Trophoblast cell (in vitro differentiated cells and primary cell): ENCODE data around the gene TIMM17B.

ENCODE experiments used
- DNase-seq, 2 donors: peaks; one replicate each; pipeline ENCODE4 v3.0.0-alpha.2; 2016
- H2AFZ ChIP-seq: 2 replicates; pipeline ENCODE4 v1.6.1; 2013; ENCODE audit warnings: low read length, moderate library complexity, mild to moderate bottlenecking; ENCODE audit not compliant: insufficient read depth, poor library complexity
- H2AK5ac ChIP-seq: 2 replicates; pipeline ENCODE4 v1.6.1; 2013; ENCODE audit warnings: mild to moderate bottlenecking, low read length
- H2BK120ac ChIP-seq: 2 replicates; pipeline ENCODE4 v1.6.1; 2013; ENCODE audit warnings: low read length, mild to moderate bottlenecking, moderate library complexity; ENCODE audit not compliant: insufficient read depth, poor library complexity
- H2BK12ac ChIP-seq: 2 replicates; pipeline ENCODE4 v1.6.1; 2013; ENCODE audit warnings: mild to moderate bottlenecking, low read length, moderate library complexity
- H2BK5ac ChIP-seq: 2 replicates; pipeline ENCODE4 v1.6.1; 2013; ENCODE audit warnings: low read length, low read depth, moderate library complexity, mild to moderate bottlenecking; ENCODE audit not compliant: poor library complexity
- H3K14ac ChIP-seq: 2 replicates; pipeline ENCODE4 v1.6.1; 2013; ENCODE audit warnings: mild to moderate bottlenecking, low read length
- H3K18ac ChIP-seq: 2 replicates; pipeline ENCODE4 v1.6.1; 2013; ENCODE audit warnings: mild to moderate bottlenecking, low read length
- H3K23ac ChIP-seq: 2 replicates; pipeline ENCODE4 v1.6.1; 2013; ENCODE audit warnings: low read length
- H3K27ac ChIP-seq: 2 replicates; pipeline ENCODE4 v1.5.1; 2013; ENCODE audit warnings: low read depth, mild to moderate bottlenecking, inconsistent platforms, low read length, moderate library complexity
- H3K27me3 ChIP-seq: 2 replicates; pipeline ENCODE4 v1.6.1; 2013; ENCODE audit warnings: inconsistent platforms, mild to moderate bottlenecking, low read length, moderate library complexity; ENCODE audit not compliant: insufficient read depth
- H3K36me3 ChIP-seq, 2 experiments: 1 replicate in 1 of 2; 2 replicates in 1 of 2; pipeline ENCODE4 v1.6.1; 2013; ENCODE audit warnings: low read length in 2 of 2, mild to moderate bottlenecking in 2 of 2, moderate library complexity in 1 of 2; ENCODE audit not compliant: insufficient read depth in 2 of 2, control insufficient read depth in 1 of 2
- H3K4ac ChIP-seq: 2 replicates; pipeline ENCODE4 v1.6.1; 2013; ENCODE audit warnings: low read depth, mild to moderate bottlenecking, low read length, moderate library complexity
- H3K4me1 ChIP-seq, 2 experiments: 1 replicate in 1 of 2; 2 replicates in 1 of 2; pipeline ENCODE4 v1.6.1; 2013; ENCODE audit warnings: low read length in 2 of 2, mild to moderate bottlenecking in 2 of 2, moderate library complexity in 1 of 2; ENCODE audit not compliant: insufficient read depth in 2 of 2, control insufficient read depth in 1 of 2
- H3K4me2 ChIP-seq: 2 replicates; pipeline ENCODE4 v1.6.1; 2013; ENCODE audit warnings: inconsistent platforms, mild to moderate bottlenecking, low read length, moderate library complexity
- H3K4me3 ChIP-seq: 2 replicates; pipeline ENCODE4 v1.5.1; 2013; ENCODE audit warnings: mild to moderate bottlenecking, low read depth, low read length, inconsistent platforms
- H3K79me1 ChIP-seq: one replicate; pipeline ENCODE4 v1.6.1; 2013; ENCODE audit warnings: low read length
- H3K79me2 ChIP-seq: 2 replicates; pipeline ENCODE4 v1.6.1; 2013; ENCODE audit warnings: low read length, mild to moderate bottlenecking; ENCODE audit not compliant: control insufficient read depth, insufficient read depth, poor library complexity
- H3K9ac ChIP-seq: 2 replicates; pipeline ENCODE4 v1.6.1; 2013; ENCODE audit warnings: mild to moderate bottlenecking, low read length
- H3K9me3 ChIP-seq: 2 replicates; pipeline ENCODE4 v1.6.1; 2013; ENCODE audit warnings: low read depth, mild to moderate bottlenecking, control low read depth, inconsistent platforms, low read length; ENCODE audit not compliant: insufficient read depth
- H4K12ac ChIP-seq: 2 replicates; pipeline ENCODE4 v1.6.1; 2013; ENCODE audit warnings: low read depth, mild to moderate bottlenecking, low read length, moderate library complexity
- H4K8ac ChIP-seq: 2 replicates; pipeline ENCODE4 v1.6.1; 2013; ENCODE audit warnings: low read depth, mild to moderate bottlenecking, low read length, moderate library complexity
- H4K91ac ChIP-seq: one replicate; pipeline ENCODE4 v1.6.1; 2013; ENCODE audit warnings: low read depth, mild to moderate bottlenecking, low read length, moderate library complexity
- WGBS: extraction: QIAGEN DNeasy Blood & Tissue Kit; methylation state at CpG from one replicate; pipeline ENCODE4 v1.1.7; 2013; ENCODE audit warnings: missing lambda C conversion rate; ENCODE audit not compliant: insufficient read length, insufficient coverage; ENCODE audit errors: extremely low coverage; 5-methylcytosine and 5-hydroxymethylcytosine counted together

TIMM17B gene

DNA sequence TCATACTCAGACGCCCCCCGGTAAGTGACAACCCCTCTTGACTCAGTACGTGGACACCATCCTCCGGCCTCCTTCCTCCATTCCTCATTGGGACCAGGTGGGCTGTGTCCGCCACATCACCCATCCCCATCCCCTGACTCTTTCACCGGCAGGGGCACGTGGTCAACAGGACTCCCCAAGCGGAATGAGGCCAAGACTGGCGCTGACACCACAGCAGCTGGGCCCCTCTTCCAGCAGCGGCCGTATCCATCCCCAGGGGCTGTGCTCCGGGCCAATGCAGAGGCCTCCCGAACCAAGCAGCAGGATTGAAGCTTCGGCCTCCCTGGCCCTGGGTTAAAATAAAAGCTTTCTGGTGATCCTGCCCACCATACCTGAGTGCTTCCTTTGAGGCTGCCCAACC is 5.2 kb upstream of the TIMM17B start:
- Histone ChIP-seq H3K4me1 (peaks cover 0 to 3% of the 10 kb centered on the region in 2 experiments), H3K23ac (no peak overlapping the region), H3K79me2 (peaks cover 2% of the 10 kb centered on the region), H3K27ac (no peak overlapping the region), H3K18ac (no peak overlapping the region), H2BK5ac (no peak overlapping the region), H3K9ac (no peak overlapping the region), H3K36me3 (peaks cover 53 to 58% of the 10 kb centered on the region in 2 experiments), H4K12ac (no peak overlapping the region), H2BK12ac (no peak overlapping the region), H3K4me3 (no peak overlapping the region), H2BK120ac (no peak overlapping the region), H3K14ac (no peak overlapping the region), H3K27me3 (no peaks in the 10 kb centered on the region), H2AK5ac (no peak overlapping the region), H3K4me2 (no peak overlapping the region), H2AFZ (no peak overlapping the region), H4K91ac (no peak overlapping the region), H3K9me3 (no peaks in the 10 kb centered on the region), H3K4ac (no peak overlapping the region), H4K8ac (no peak overlapping the region), H3K79me1 (peaks cover 5% of the 10 kb centered on the region)
- WGBS, result no CpG with 5 or more reads among the region's 14 CpGs
- DNase-seq, result no peak

DNA sequence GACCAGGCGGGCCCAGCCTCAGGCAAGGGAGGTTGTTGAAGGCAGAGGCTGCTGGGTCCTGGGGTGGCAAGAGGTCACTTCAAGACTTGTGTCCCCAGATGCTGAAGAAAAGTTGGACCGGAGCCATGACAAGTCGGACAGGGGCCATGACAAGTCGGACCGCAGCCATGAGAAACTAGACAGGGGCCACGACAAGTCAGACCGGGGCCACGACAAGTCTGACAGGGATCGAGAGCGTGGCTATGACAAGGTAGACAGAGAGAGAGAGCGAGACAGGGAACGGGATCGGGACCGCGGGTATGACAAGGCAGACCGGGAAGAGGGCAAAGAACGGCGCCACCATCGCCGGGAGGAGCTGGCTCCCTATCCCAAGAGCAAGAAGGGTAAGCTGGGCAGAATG is 4.6 kb upstream of the TIMM17B start:
- Histone ChIP-seq H2AK5ac (no peak overlapping the region), H3K4me1 (peaks cover 0 to 3% of the 10 kb centered on the region in 2 experiments), H3K4me2 (no peak overlapping the region), H3K18ac (no peak overlapping the region), H3K9ac (no peak overlapping the region), H3K79me1 (peaks cover 9% of the 10 kb centered on the region), H4K12ac (no peak overlapping the region), H3K27me3 (no peaks in the 10 kb centered on the region), H2BK12ac (no peak overlapping the region), H3K14ac (no peak overlapping the region), H3K27ac (no peak overlapping the region), H2BK5ac (no peak overlapping the region), H3K36me3 (peaks cover 53 to 55% of the 10 kb centered on the region in 2 experiments), H3K23ac (no peak overlapping the region), H2BK120ac (no peak overlapping the region), H3K9me3 (no peaks in the 10 kb centered on the region), H4K8ac (no peak overlapping the region), H4K91ac (no peak overlapping the region), H3K79me2 (peaks cover 5% of the 10 kb centered on the region), H3K4ac (no peak overlapping the region), H3K4me3 (no peak overlapping the region), H2AFZ (no peak overlapping the region)
- no CpG with 5 or more reads among the region's 20 CpGs for WGBS
- no peak for DNase-seq

DNA sequence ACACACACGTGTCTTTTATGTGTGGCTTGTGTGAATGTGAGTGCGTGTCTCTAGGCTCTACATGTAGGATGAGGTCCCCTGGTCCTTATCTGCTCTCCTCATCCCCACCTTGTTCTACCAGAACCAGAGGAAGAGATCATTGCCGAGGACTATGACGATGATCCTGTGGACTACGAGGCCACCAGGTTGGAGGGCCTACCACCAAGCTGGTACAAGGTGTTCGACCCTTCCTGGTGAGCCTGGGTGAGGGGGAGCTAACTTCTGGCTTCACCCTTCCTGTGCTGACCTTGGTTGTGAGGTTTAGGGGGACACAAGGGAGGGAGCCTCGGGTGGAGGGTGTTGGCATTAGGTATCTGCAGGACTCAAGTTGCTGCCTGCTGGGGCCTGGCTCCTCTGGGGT is 3.5 kb upstream of the TIMM17B start:
- no peak overlapping the region for H2BK120ac ChIP-seq
- no peaks in the 10 kb centered on the region for H3K9me3 ChIP-seq
- H3K4ac ChIP-seq, result no peak overlapping the region
- H2BK5ac ChIP-seq, result no peak overlapping the region
- peaks cover 9% of the 10 kb centered on the region for H3K79me1 ChIP-seq
- no peak overlapping the region for H3K4me3 ChIP-seq
- H3K36me3 ChIP-seq, result peaks cover 46 to 48% of the 10 kb centered on the region in 2 experiments
- no peak overlapping the region for H2BK12ac ChIP-seq
- no peak overlapping the region for H3K27ac ChIP-seq
- no peak overlapping the region for H4K91ac ChIP-seq
- peaks cover 5% of the 10 kb centered on the region for H3K79me2 ChIP-seq
- peaks cover 0 to 6% of the 10 kb centered on the region in 2 experiments for H3K4me1 ChIP-seq
- no peak overlapping the region for H2AFZ ChIP-seq
- no peak overlapping the region for H3K4me2 ChIP-seq
- no peak overlapping the region for H2AK5ac ChIP-seq
- H3K14ac ChIP-seq, result no peak overlapping the region
- no peak overlapping the region for H4K8ac ChIP-seq
- no peak overlapping the region for H4K12ac ChIP-seq
- H3K9ac ChIP-seq, result no peak overlapping the region
- H3K23ac ChIP-seq, result no peak overlapping the region
- no peaks in the 10 kb centered on the region for H3K27me3 ChIP-seq
- no peak for DNase-seq
- no CpG with 5 or more reads among the region's 7 CpGs for WGBS
- no peak overlapping the region for H3K18ac ChIP-seq

DNA sequence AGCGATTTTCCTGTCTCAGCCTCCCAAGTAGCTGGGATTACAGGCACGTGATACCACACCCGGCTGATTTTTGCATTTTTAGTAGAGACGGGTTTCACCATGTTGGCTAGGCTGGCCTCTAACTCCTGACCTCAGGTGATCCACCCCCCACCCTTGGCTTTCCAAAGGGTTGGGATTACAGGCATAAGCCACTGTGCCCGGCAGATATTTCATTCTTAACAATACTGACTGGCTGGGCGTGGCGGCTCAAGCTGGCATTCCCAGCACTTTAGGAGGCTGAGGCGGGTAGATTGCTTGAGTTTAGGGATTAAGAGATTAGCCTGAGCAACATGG is 1.5 kb upstream of the TIMM17B start:
- Histone ChIP-seq H3K4me1 (peaks cover 0 to 6% of the 10 kb centered on the region in 2 experiments), H3K23ac (no peak overlapping the region), H4K12ac (no peak overlapping the region), H3K4me3 (no peak overlapping the region), H2BK5ac (no peak overlapping the region), H3K4ac (peak overlapping the region; percentile 55), H3K18ac (no peak overlapping the region), H3K36me3 (peaks cover 29 to 34% of the 10 kb centered on the region in 2 experiments), H3K4me2 (no peak overlapping the region), H4K91ac (no peak overlapping the region), H2AFZ (no peak overlapping the region), H3K9me3 (no peaks in the 10 kb centered on the region), H2BK12ac (no peak overlapping the region), H3K27me3 (no peaks in the 10 kb centered on the region), H2BK120ac (no peak overlapping the region), H3K79me2 (peaks cover 5% of the 10 kb centered on the region), H3K14ac (no peak overlapping the region), H2AK5ac (no peak overlapping the region), H3K79me1 (peaks cover 9% of the 10 kb centered on the region), H3K27ac (no peak overlapping the region), H3K9ac (no peak overlapping the region), H4K8ac (no peak overlapping the region)
- no CpG with 5 or more reads among the region's 8 CpGs for WGBS
- DNase-seq, result no peak
